Peyer's patch (tissue), 4 donors: Measurements from ENCODE around the gene PDLIM5.

Experiments
- POLR2A ChIP-seq, 2 donors: fragments of 450-650 bp; IDR thresholded peaks; one replicate each; pipeline ENCODE4 v1.5.1; 2017; ENCODE audit warnings: antibody characterized with exemption in 2 of 2, mild to moderate bottlenecking in 2 of 2, moderate library complexity in 2 of 2
- TF ChIP-seq, protein P1 (sequence below), 6 experiments: fragments of 450-650 bp in 4 of 6; fragments of 200-600 bp in 2 of 6; sonication (generic) in 1 of 6; IDR thresholded peaks; one replicate each; pipeline ENCODE4 v1.5.1; 2017 to 2019; ENCODE audit warnings: antibody characterized with exemption in 6 of 6, mild to moderate bottlenecking in 3 of 6, moderate library complexity in 1 of 6

DNA sequence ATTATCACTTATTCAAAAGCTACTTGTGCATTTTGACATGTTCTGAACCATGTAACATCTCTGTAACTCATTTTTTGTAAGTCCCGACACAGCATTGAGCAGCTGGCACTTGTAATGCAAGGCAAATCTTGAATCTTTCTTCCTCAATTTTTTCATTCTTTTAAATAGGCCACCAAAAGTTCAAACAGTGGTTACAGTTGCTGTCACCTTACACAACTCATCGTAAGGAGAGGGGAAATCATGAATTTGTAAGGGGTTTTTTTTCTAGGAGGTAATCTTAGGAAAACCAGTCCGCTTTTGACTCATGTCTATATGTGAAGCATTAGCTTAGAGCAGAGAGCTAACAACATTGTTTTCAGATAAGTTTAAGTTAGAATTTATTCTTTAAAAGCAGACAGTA is 124.5 kb downstream of the PDLIM5 start:
- no peak for TF ChIP-seq POLR2A (IDR thresholded peaks at IDR 0.05)
- TF ChIP-seq, protein P1, sequence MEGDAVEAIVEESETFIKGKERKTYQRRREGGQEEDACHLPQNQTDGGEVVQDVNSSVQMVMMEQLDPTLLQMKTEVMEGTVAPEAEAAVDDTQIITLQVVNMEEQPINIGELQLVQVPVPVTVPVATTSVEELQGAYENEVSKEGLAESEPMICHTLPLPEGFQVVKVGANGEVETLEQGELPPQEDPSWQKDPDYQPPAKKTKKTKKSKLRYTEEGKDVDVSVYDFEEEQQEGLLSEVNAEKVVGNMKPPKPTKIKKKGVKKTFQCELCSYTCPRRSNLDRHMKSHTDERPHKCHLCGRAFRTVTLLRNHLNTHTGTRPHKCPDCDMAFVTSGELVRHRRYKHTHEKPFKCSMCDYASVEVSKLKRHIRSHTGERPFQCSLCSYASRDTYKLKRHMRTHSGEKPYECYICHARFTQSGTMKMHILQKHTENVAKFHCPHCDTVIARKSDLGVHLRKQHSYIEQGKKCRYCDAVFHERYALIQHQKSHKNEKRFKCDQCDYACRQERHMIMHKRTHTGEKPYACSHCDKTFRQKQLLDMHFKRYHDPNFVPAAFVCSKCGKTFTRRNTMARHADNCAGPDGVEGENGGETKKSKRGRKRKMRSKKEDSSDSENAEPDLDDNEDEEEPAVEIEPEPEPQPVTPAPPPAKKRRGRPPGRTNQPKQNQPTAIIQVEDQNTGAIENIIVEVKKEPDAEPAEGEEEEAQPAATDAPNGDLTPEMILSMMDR (IDR thresholded peaks at IDR 0.05): no peak
